ENCODE data around the gene IL10RB. TPM values are rescaled to one million over a fixed set of nuclear protein-coding genes. Genes with fewer than 3 reads are reported as not detected.

The IL10RB gene
- total and polyA plus RNA-seq, 2 of the 13 experiments (the other 11 are each of a cell fraction or from before 2014, with no cell fraction given): 17.4 to 18.2 TPM

DNA sequence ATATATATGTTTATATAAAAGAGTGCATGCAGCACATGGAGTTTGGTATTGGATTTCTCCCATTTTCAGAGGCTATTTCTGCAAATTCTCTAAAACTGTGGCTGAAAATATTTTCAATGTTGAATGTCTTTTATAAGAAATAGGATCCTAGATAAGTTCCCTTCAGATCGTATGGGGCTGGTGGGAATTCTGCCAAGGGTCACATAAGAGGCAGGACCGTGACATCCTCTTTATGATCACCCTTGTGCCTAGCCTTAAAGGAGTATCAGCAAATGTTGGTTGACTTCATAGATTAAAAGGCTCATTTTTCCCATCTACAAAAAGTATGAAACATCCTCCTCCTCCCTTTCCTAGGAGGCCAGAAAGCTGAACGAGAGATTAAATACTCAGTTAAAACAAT is 37.7 kb upstream of the IL10RB start (continued):
- TF ChIP-seq SMC3 (IDR thresholded peaks at IDR 0.05; ENCODE audit: low read length): no peak
- no peak for TF ChIP-seq ZNF672 (CRISPR knock-in tag; IDR thresholded peaks at IDR 0.05)
- no peak for TF ChIP-seq ZNF883 (CRISPR knock-in tag; IDR thresholded peaks at IDR 0.05; ENCODE audit: not compliant biosample characterization)

DNA sequence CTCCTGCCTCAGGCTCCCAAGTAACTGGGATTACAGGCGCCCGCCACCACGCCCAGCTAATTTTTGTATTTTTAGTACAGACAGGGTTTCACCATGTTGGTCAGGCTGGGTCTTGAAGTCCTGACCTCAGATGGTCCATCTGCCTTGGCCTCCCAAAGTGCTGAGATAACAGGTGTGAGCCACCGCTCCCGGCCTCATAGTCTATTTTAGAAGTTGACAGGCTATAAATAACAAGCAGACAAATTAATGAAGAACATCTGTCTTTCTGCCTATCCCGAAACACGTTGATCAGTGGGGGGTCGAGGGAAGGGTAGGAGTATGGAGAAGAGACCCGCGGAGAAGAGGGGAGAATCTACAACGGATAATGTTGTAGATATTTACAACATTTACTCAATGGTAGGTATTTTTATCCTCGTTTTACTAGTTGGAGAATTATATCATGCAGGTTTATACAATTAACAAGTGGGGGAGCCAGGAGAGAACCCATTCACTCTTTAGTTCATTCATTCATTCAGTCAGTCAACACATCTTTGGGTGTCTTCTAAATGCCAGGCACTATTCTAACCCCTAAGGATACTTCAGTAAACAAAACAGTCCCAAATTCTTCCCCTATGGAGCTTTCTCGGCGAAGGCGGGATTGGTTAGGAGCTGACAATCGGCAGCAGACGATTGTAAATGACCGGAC is 36.9 kb upstream of the IL10RB start:
- Histone ChIP-seq H3K4me3 (replicated peaks in 1 of 3; ENCODE audit: insufficient read depth in 1 of 3, low read depth in 2 of 3, low read length in 3 of 3) (peak overlapping the region; percentile 15 to 97 (median 87); a peak in 5 of 6 replicates), H3K4me2 (ENCODE audit: low read depth, low read length) (peak overlapping the region; percentile 84), H3K36me3 (replicated peaks in 1 of 2; ENCODE audit: control insufficient read depth in 1 of 2, insufficient read depth in 2 of 2, low read length in 2 of 2) (no peaks in the 10 kb centered on the region), H3K9me3 (ENCODE audit: low read length) (no peaks in the 10 kb centered on the region), H3K4me1 (ENCODE audit: insufficient read depth, low read length) (peaks cover 77% of the 10 kb centered on the region), H2AFZ (ENCODE audit: low read length) (no peak overlapping the region), H3K9ac (ENCODE audit: insufficient read depth, low read depth, low read length) (peak overlapping the region; percentile 38; the same call in 1 of the 2 replicates), H3K27ac (ENCODE audit: extremely low read length, insufficient read depth, low read length) (no peak overlapping the region), H4K20me1 (ENCODE audit: insufficient read depth, low read length) (no peaks in the 10 kb centered on the region), H3K27me3 (ENCODE audit: control insufficient read depth in 1 of 2, insufficient read depth in 2 of 2, low read length in 2 of 2) (no peaks in the 10 kb centered on the region; a peak in 1 of 5 replicates), H3K79me2 (ENCODE audit: insufficient read depth, low read length) (peaks cover 27% of the 10 kb centered on the region)
- ATAC-seq (no peak), FAIRE-seq (no peak), DNase-seq (ENCODE audit: low spot score) (no peak)
- POLR2A ChIA-PET: interaction anchor here (1.9 kb wide), 1 partner anchor 37 kb away, joined by 4 read pairs; the partner anchor contains the start of gene IL10RB
- in situ Hi-C loops (cut with HindIII; ENCODE audit: extremely low pct_ligation_motif_present, low pct_unique_long_range_greater_than_20kb): no loop called here
- 0 out of 2 replicates have a peak, but pooled peaks have one; percentile 25 for TF ChIP-seq ZNF343 (CRISPR knock-in tag; IDR thresholded peaks at IDR 0.05)
- TF ChIP-seq ZNF24 (IDR thresholded peaks at IDR 0.05): peak; percentile 80
- peak; percentile 29; the same call in 1 of the 2 replicates for TF ChIP-seq ZNF460 (CRISPR knock-in tag; IDR thresholded peaks at IDR 0.05; ENCODE audit: borderline replicate concordance)
- TF ChIP-seq ZNF607 (CRISPR knock-in tag; IDR thresholded peaks at IDR 0.05; ENCODE audit: borderline replicate concordance): no peak
- TF ChIP-seq ZNF383 (CRISPR knock-in tag; IDR thresholded peaks at IDR 0.05; ENCODE audit: borderline replicate concordance): 0 out of 2 replicates have a peak, but pooled peaks have one; percentile 20
- BruUV-seq (replicated peaks): no TSS peak
- WGBS (ENCODE audit: low lambda C conversion rate): 39% methylated on average over 18 of the region's 18 CpGs
- CTCF ChIA-PET (ENCODE audit: low intra/inter-chr PET ratio, low total read pairs): no interaction called here
- intact Hi-C loops (cut with micrococcal nuclease; ENCODE audit: unreplicated experiment): no loop called here
